Vagina (tissue), 2 donors: ENCODE results near the gene GOPC. TPM values are rescaled to one million over a fixed set of nuclear protein-coding genes. Genes with fewer than 3 reads are reported as not detected.

Experiments used
- DNase-seq, 2 donors: peaks; one replicate each; pipeline ENCODE4 v3.0.0-alpha.2; 2017; ENCODE audit errors: extremely low spot score in 2 of 2
- H3K27ac ChIP-seq: fragments of 200-600 bp; sonication (generic); one replicate; pipeline ENCODE4 v1.5.1; 2019
- H3K27me3 ChIP-seq: fragments of 200-600 bp; sonication (generic); one replicate; pipeline ENCODE4 v1.5.1; 2019
- H3K36me3 ChIP-seq, 2 donors: fragments of 200-600 bp; sonication (generic); one replicate each; pipeline ENCODE4 v1.5.1; 2017 to 2019
- H3K4me1 ChIP-seq: fragments of 200-600 bp; sonication (generic); one replicate; pipeline ENCODE4 v1.5.1; 2019
- H3K4me3 ChIP-seq, 2 donors: fragments of 200-600 bp; sonication (generic); 1 replicate in 1 of 2; 2 replicates in 1 of 2; pipeline ENCODE4 v1.5.1; 2016 to 2019
- H3K9me3 ChIP-seq: fragments of 200-600 bp; sonication (generic); one replicate; pipeline ENCODE4 v1.5.1; 2019
- CTCF ChIP-seq, 3 experiments: fragments of 450-650 bp in 2 of 3; fragments of 200-600 bp in 1 of 3; sonication (generic) in 1 of 3; IDR thresholded peaks; one replicate each; pipeline ENCODE4 v1.5.1; 2017 to 2019; ENCODE audit warnings: antibody characterized with exemption in 3 of 3, mild to moderate bottlenecking in 2 of 3, moderate library complexity in 2 of 3
- POLR2A ChIP-seq, 2 donors: fragments of 450-650 bp; IDR thresholded peaks; one replicate each; pipeline ENCODE4 v1.6.1; 2017; ENCODE audit warnings: antibody characterized with exemption in 2 of 2, mild to moderate bottlenecking in 2 of 2, moderate library complexity in 2 of 2
- POLR2AphosphoS5 ChIP-seq, 2 donors: sonication (generic); formaldehyde crosslinking; IDR thresholded peaks; one replicate each; pipeline ENCODE4 v1.9.0; 2017; ENCODE audit warnings: antibody characterized with exemption in 2 of 2, mild to moderate bottlenecking in 2 of 2, low read depth in 1 of 2; ENCODE audit not compliant: insufficient read depth in 1 of 2
- intact Hi-C: fragments of 100-400 bp; cut with DNase I; formaldehyde crosslinking; loops from one replicate; pipeline ENCODE4 v1.15.1; 2023
- total RNA-seq: library from RNA; depleted of rRNA; stranded (reverse); fragments of >200 nt; gene quantifications from one replicate; pipeline ENCODE4 v1.2.3, GENCODE V29; 2016

The GOPC gene
- total RNA-seq, 1 donor from 2014 or later: 19.9 TPM

GRCh38 chr6:117568831-117569410 is 33.4 kb downstream of the GOPC start:
- no peak for DNase-seq
- intact Hi-C loops: no loop called here
- Histone ChIP-seq H3K36me3 (peaks cover 0 to 34% of the 10 kb centered on the region in 2 donors), H3K4me3 (no peak overlapping the region), H3K4me1 (no peaks in the 10 kb centered on the region), H3K27ac (no peak overlapping the region), H3K27me3 (no peaks in the 10 kb centered on the region), H3K9me3 (no peaks in the 10 kb centered on the region)
- TF ChIP-seq POLR2A (IDR thresholded peaks at IDR 0.05) (no peak), POLR2AphosphoS5 (IDR thresholded peaks at IDR 0.05; ENCODE audit: insufficient read depth in 1 of 2, low read depth in 1 of 2) (no peak), CTCF (IDR thresholded peaks at IDR 0.05) (no peak)

GRCh38 chr6:117568247-117568646 is 34.1 kb downstream of the GOPC start:
- TF ChIP-seq CTCF (IDR thresholded peaks at IDR 0.05) (no peak), POLR2A (IDR thresholded peaks at IDR 0.05) (no peak), POLR2AphosphoS5 (IDR thresholded peaks at IDR 0.05; ENCODE audit: insufficient read depth in 1 of 2, low read depth in 1 of 2) (no peak)
- Histone ChIP-seq H3K4me1 (no peaks in the 10 kb centered on the region), H3K4me3 (no peak overlapping the region), H3K27ac (no peak overlapping the region), H3K9me3 (no peaks in the 10 kb centered on the region), H3K36me3 (peaks cover 0 to 34% of the 10 kb centered on the region in 2 donors), H3K27me3 (no peaks in the 10 kb centered on the region)
- no peak for DNase-seq
- intact Hi-C loops: no loop called here

- intact Hi-C loops: no loop called here
- no peak overlapping the region for H3K27ac ChIP-seq
These were observed 37.6 kb downstream of the GOPC start for GRCh38 chr6:117564681-117565080.

GRCh38 chr6:117561128-117561527 is 41.2 kb downstream of the GOPC start:
- TF ChIP-seq POLR2AphosphoS5 (IDR thresholded peaks at IDR 0.05; ENCODE audit: insufficient read depth in 1 of 2, low read depth in 1 of 2) (no peak), POLR2A (IDR thresholded peaks at IDR 0.05) (no peak), CTCF (IDR thresholded peaks at IDR 0.05) (no peak)
- Histone ChIP-seq H3K27me3 (no peaks in the 10 kb centered on the region), H3K4me1 (no peaks in the 10 kb centered on the region), H3K4me3 (no peak overlapping the region), H3K9me3 (no peaks in the 10 kb centered on the region), H3K36me3 (no peaks in the 10 kb centered on the region), H3K27ac (no peak overlapping the region)
- DNase-seq: no peak
- intact Hi-C loops: no loop called here

More at GRCh38 chr6:117564681-117565080, 37.6 kb downstream of the GOPC start:
- DNase-seq: no peak
- TF ChIP-seq CTCF (IDR thresholded peaks at IDR 0.05) (no peak), POLR2AphosphoS5 (IDR thresholded peaks at IDR 0.05; ENCODE audit: insufficient read depth in 1 of 2, low read depth in 1 of 2) (no peak), POLR2A (IDR thresholded peaks at IDR 0.05) (no peak)
- no peaks in the 10 kb centered on the region for H3K4me1 ChIP-seq
- peaks cover 0 to 24% of the 10 kb centered on the region in 2 donors for H3K36me3 ChIP-seq
- no peaks in the 10 kb centered on the region for H3K27me3 ChIP-seq
- no peaks in the 10 kb centered on the region for H3K9me3 ChIP-seq
- no peak overlapping the region for H3K4me3 ChIP-seq

- H3K4me1 ChIP-seq: no peaks in the 10 kb centered on the region
- H3K36me3 ChIP-seq: no peaks in the 10 kb centered on the region
- no peak overlapping the region for H3K27ac ChIP-seq
- H3K9me3 ChIP-seq: no peaks in the 10 kb centered on the region
- intact Hi-C loops: no loop called here
- no peaks in the 10 kb centered on the region for H3K27me3 ChIP-seq
- H3K4me3 ChIP-seq: no peak overlapping the region
- TF ChIP-seq POLR2AphosphoS5 (IDR thresholded peaks at IDR 0.05; ENCODE audit: insufficient read depth in 1 of 2, low read depth in 1 of 2): no peak
- no peak for TF ChIP-seq POLR2A (IDR thresholded peaks at IDR 0.05)
- TF ChIP-seq CTCF (IDR thresholded peaks at IDR 0.05): no peak
- no peak for DNase-seq
These were observed 43.0 kb downstream of the GOPC start for GRCh38 chr6:117559299-117559698.
